Measurements from ENCODE around the gene ADH4.
"Not testable (repeated sequence)": the region's sequence is repeated elsewhere in the genome, so short reads cannot be mapped to it uniquely, and the experiment has no call there.

Gene ADH4

DNA sequence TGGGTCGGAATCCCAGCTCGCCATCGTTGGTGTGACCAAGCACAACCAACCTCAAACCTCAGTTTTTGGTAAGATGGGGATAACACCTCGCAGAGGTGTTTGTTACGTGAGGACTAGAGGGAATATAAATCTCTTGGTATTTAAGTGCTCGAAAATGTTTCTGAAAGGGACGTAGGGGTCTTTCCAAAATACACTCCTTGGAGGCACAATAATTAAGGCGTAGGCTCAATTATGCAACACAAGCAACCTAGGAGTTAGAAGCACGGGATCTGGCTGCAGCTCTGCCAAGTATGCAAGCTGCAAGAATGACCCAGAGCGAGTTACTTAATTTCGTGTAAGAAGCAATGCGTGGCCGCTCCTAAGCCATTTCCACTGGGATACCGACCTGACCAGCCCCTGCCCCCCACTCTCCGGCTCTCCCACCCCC, 56.1 kb downstream of the ADH4 start:
- no peaks in the 10 kb centered on the region for H3K9me2 ChIP-seq (ENCODE audit: low read depth, low read length)
- peaks cover 29% of the 10 kb centered on the region for H3K4me1 ChIP-seq (ENCODE audit: insufficient read depth, low read length, severe bottlenecking)
- H3K9me3 ChIP-seq (ENCODE audit: low read length), result no peaks in the 10 kb centered on the region
- peaks cover 17% of the 10 kb centered on the region for H3K79me2 ChIP-seq (ENCODE audit: insufficient read depth, low read length)
- peak overlapping the region; percentile 77 for H3K4me2 ChIP-seq (ENCODE audit: low read length)
- no peak for TF ChIP-seq EZH2 (IDR thresholded peaks at IDR 0.05; ENCODE audit: borderline replicate concordance, low read length)
- TF ChIP-seq, protein P1, sequence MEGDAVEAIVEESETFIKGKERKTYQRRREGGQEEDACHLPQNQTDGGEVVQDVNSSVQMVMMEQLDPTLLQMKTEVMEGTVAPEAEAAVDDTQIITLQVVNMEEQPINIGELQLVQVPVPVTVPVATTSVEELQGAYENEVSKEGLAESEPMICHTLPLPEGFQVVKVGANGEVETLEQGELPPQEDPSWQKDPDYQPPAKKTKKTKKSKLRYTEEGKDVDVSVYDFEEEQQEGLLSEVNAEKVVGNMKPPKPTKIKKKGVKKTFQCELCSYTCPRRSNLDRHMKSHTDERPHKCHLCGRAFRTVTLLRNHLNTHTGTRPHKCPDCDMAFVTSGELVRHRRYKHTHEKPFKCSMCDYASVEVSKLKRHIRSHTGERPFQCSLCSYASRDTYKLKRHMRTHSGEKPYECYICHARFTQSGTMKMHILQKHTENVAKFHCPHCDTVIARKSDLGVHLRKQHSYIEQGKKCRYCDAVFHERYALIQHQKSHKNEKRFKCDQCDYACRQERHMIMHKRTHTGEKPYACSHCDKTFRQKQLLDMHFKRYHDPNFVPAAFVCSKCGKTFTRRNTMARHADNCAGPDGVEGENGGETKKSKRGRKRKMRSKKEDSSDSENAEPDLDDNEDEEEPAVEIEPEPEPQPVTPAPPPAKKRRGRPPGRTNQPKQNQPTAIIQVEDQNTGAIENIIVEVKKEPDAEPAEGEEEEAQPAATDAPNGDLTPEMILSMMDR (IDR thresholded peaks at IDR 0.05; ENCODE audit: low read length), result no peak
- peak overlapping the region; percentile 45 for H3K27ac ChIP-seq (ENCODE audit: low read depth, low read length, poor library complexity, severe bottlenecking)
- H2AFZ ChIP-seq (ENCODE audit: low read length), result no peak overlapping the region
- peaks cover 23% of the 10 kb centered on the region for H3K36me3 ChIP-seq (ENCODE audit: insufficient read depth, low read length)
- H3K4me3 ChIP-seq (ENCODE audit: low read depth, low read length, poor library complexity, severe bottlenecking), result peak overlapping the region; percentile 92
- peak overlapping the region; percentile 94 for H3K9ac ChIP-seq (ENCODE audit: low read length)
- 0 out of 2 replicates have a peak, but pooled peaks cover 2% of the 10 kb centered on the region for H3F3A ChIP-seq (ENCODE audit: insufficient read depth, low read length)
- no peaks in the 10 kb centered on the region for H3K27me3 ChIP-seq (ENCODE audit: insufficient read depth, low read length)
- H4K20me1 ChIP-seq (ENCODE audit: insufficient read depth, low read length), result no peaks in the 10 kb centered on the region

DNA sequence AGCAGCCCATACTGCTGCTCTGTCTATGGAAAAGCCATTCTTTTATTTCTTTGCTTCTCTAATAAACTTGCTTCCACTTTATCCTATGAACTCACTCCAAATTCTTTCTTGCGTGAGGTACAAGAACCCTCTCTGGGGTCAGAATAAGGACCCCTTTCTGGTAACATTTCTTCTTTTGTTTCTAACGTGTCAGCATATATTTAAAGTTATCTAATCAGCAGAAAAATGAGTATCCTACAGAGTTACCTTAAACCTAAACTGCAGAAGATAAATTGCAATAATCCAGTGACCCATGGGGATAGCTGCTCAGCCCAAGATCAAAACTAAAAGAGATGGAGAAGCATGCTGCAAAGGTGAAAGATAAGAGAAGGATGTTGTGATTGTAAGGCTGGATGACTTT, 59.5 kb downstream of the ADH4 start:
- Histone ChIP-seq H3K27ac (ENCODE audit: low read depth, low read length, poor library complexity, severe bottlenecking) (no peak overlapping the region), H3K4me3 (ENCODE audit: low read depth, low read length, poor library complexity, severe bottlenecking) (no peak overlapping the region), H3K9me2 (ENCODE audit: low read depth, low read length) (no peaks in the 10 kb centered on the region), H3K4me1 (ENCODE audit: insufficient read depth, low read length, severe bottlenecking) (peaks cover 23% of the 10 kb centered on the region), H3K36me3 (ENCODE audit: insufficient read depth, low read length) (peaks cover 56% of the 10 kb centered on the region), H3K9ac (ENCODE audit: low read length) (no peak overlapping the region), H3K79me2 (ENCODE audit: insufficient read depth, low read length) (peaks cover 17% of the 10 kb centered on the region), H3K9me3 (ENCODE audit: low read length) (no peaks in the 10 kb centered on the region), H3K27me3 (ENCODE audit: insufficient read depth, low read length) (no peaks in the 10 kb centered on the region), H3K4me2 (ENCODE audit: low read length) (no peak overlapping the region), H2AFZ (ENCODE audit: low read length) (no peak overlapping the region), H3F3A (ENCODE audit: insufficient read depth, low read length) (no peaks in the 10 kb centered on the region), H4K20me1 (ENCODE audit: insufficient read depth, low read length) (no peaks in the 10 kb centered on the region)
- no peak for TF ChIP-seq EZH2 (IDR thresholded peaks at IDR 0.05; ENCODE audit: borderline replicate concordance, low read length)

DNA sequence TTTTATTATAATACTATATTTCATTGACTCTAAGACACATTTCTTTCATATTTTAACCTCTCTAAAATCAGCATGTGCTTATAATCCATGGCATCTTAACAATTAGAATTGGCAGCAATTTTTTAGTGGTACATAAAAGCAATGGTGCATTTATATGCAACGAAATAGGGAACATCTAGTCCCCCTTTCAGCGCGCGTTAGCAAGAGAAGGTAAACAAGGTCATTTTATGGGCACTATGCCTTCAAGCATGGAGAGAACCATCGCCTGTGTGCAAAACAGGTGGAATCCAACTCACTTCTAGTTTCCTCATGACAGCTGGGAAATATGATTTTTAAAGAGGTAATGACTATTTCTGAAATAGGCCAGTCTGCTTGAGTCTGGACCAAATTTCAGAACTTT, 61.9 kb downstream of the ADH4 start:
- Histone ChIP-seq H3K9me2 (ENCODE audit: low read depth, low read length) (no peaks in the 10 kb centered on the region), H3K4me1 (ENCODE audit: insufficient read depth, low read length, severe bottlenecking) (peaks cover 10% of the 10 kb centered on the region), H4K20me1 (ENCODE audit: insufficient read depth, low read length) (no peaks in the 10 kb centered on the region), H3K9me3 (ENCODE audit: low read length) (no peaks in the 10 kb centered on the region), H3K4me2 (ENCODE audit: low read length) (no peak overlapping the region), H3K9ac (ENCODE audit: low read length) (no peak overlapping the region), H3K27ac (ENCODE audit: low read depth, low read length, poor library complexity, severe bottlenecking) (no peak overlapping the region), H3F3A (ENCODE audit: insufficient read depth, low read length) (no peaks in the 10 kb centered on the region), H3K4me3 (ENCODE audit: low read depth, low read length, poor library complexity, severe bottlenecking) (no peak overlapping the region), H3K36me3 (ENCODE audit: insufficient read depth, low read length) (peaks cover 78% of the 10 kb centered on the region), H3K79me2 (ENCODE audit: insufficient read depth, low read length) (peaks cover 4% of the 10 kb centered on the region; the same call in 1 of the 2 replicates), H2AFZ (ENCODE audit: low read length) (no peak overlapping the region), H3K27me3 (ENCODE audit: insufficient read depth, low read length) (no peaks in the 10 kb centered on the region)
- no peak for TF ChIP-seq EZH2 (IDR thresholded peaks at IDR 0.05; ENCODE audit: borderline replicate concordance, low read length)
- TF ChIP-seq, protein P1 (IDR thresholded peaks at IDR 0.05; ENCODE audit: low read length), result no peak

DNA sequence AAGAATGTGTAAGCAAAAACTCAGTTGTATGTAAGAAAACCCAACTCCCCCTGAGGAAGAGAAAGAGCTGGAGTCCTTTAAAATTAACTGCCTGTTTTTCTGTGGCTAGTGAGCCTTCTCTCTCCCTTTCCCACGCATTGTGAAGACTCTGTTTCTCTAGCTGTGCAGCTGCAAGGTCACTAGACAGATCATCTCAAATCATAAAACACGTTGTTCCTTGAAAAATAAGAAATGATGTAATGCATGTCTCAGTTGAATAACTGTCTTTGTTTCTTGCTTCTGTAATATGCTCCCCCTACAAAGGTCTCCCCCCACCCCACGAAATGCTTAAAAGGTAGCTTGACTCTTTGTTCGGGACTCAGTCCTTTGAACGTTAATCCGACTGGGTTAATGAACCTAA, 63.2 kb downstream of the ADH4 start:
- not testable (repeated sequence) for H3K9ac ChIP-seq (ENCODE audit: low read length); H3K27ac ChIP-seq (ENCODE audit: low read depth, low read length, poor library complexity, severe bottlenecking); H3K9me3 ChIP-seq (ENCODE audit: low read length); H3K4me3 ChIP-seq (ENCODE audit: low read depth, low read length, poor library complexity, severe bottlenecking); H3K4me1 ChIP-seq (ENCODE audit: insufficient read depth, low read length, severe bottlenecking); H3F3A ChIP-seq (ENCODE audit: insufficient read depth, low read length); H3K79me2 ChIP-seq (ENCODE audit: insufficient read depth, low read length); H3K27me3 ChIP-seq (ENCODE audit: insufficient read depth, low read length); H2AFZ ChIP-seq (ENCODE audit: low read length); H3K4me2 ChIP-seq (ENCODE audit: low read length); H3K9me2 ChIP-seq (ENCODE audit: low read depth, low read length); H4K20me1 ChIP-seq (ENCODE audit: insufficient read depth, low read length)
- H3K36me3 ChIP-seq (ENCODE audit: insufficient read depth, low read length), result peaks cover 91% of the 10 kb centered on the region
